K562 (cell line): Measurements from ENCODE around the gene ANAPC5. TPM values are rescaled to one million over a fixed set of nuclear protein-coding genes. Genes with fewer than 3 reads are reported as not detected.

ENCODE experiments used
- ATAC-seq: fragments of 200-7000 bp; cut with Tn5 transposase; 3 replicates; pipeline ENCODE4 v1.9.1; 2020; ENCODE audit warnings: moderate library complexity
- BruUV-seq: library from RNA; stranded (reverse); fragments of 400-500 nt; replicated peaks from 2 replicates; lab custom pipeline; 2021; lab: Mats Ljungman, UMichigan
- CTCF ChIA-PET: fragments of 300-600 bp; formaldehyde crosslinking; extraction: SDS; loops from one replicate; lab custom pipeline; 2021; ENCODE audit warnings: low intra/inter-chr PET ratio; lab: Yijun Ruan, JAX
- POLR2A ChIA-PET: fragments of 300-600, 350-650 bp; sonication (Branson Sonifier 250); formaldehyde crosslinking; extraction: SDS; loops from one replicate; lab custom pipeline; 2021; ENCODE audit warnings: antibody characterized with exemption, inconsistent platforms; lab: Yijun Ruan, JAX
- DNase-seq, 4 experiments: peaks; one replicate each; pipeline versions ENCODE4 v3.0.0 to v3.0.0-alpha.2; 2011 to 2018; ENCODE audit warnings: low spot score in 3 of 4, mixed read lengths in 3 of 4; ENCODE audit errors: extremely low read depth in 1 of 4
- FAIRE-seq: peaks from 2 replicates; lab custom pipeline; 2011; peaks lifted over from hg19 to GRCh38; lab: Jason Lieb, UNC
- H2AFZ ChIP-seq: 2 replicates; pipeline ENCODE4 v1.6.0; 2011; ENCODE audit warnings: low read depth, low read length, control low read depth, inconsistent platforms
- H3K27ac ChIP-seq: fragments of 200-600 bp; 3 replicates; pipeline ENCODE4 v1.8.0; 2011; ENCODE audit warnings: low read depth, mild to moderate bottlenecking, control low read depth, inconsistent platforms, low read length, moderate library complexity, mixed read lengths; ENCODE audit errors: extremely low read depth
- H3K27me3 ChIP-seq, 2 experiments: fragments of 300-600 bp in 1 of 2; 2 replicates in 1 of 2; 3 replicates in 1 of 2; pipeline versions ENCODE4 v1.6.0 to v1.8.0; 2011; ENCODE audit warnings: inconsistent platforms in 2 of 2, low read length in 2 of 2, mild to moderate bottlenecking in 1 of 2, mixed read lengths in 1 of 2, moderate library complexity in 1 of 2; ENCODE audit not compliant: control insufficient read depth in 2 of 2, insufficient read depth in 2 of 2
- H3K36me3 ChIP-seq: fragments of 300-600 bp; 3 replicates; pipeline ENCODE4 v1.8.0; 2011; ENCODE audit warnings: mild to moderate bottlenecking, low read length, inconsistent platforms; ENCODE audit not compliant: control insufficient read depth, insufficient read depth
- H3K4me1 ChIP-seq, 2 experiments: fragments of 200-600 bp in 1 of 2; replicated peaks in 1 of 2; 2 replicates in 1 of 2; 3 replicates in 1 of 2; pipeline versions ENCODE4 v1.5.1 to v1.8.0; 2011; ENCODE audit warnings: inconsistent platforms in 2 of 2, low read length in 2 of 2, mild to moderate bottlenecking in 1 of 2, mixed read lengths in 1 of 2, moderate library complexity in 1 of 2; ENCODE audit not compliant: control insufficient read depth in 2 of 2, insufficient read depth in 2 of 2
- H3K4me2 ChIP-seq: 2 replicates; pipeline ENCODE4 v1.6.1; 2011; ENCODE audit warnings: low read length, control low read depth, inconsistent platforms, mixed read lengths; ENCODE audit not compliant: insufficient read depth
- H3K4me3 ChIP-seq: fragments of 200-600 bp; sonication (generic), shearing (Covaris generic); 2 replicates; pipeline ENCODE4 v1.5.1; 2016; ENCODE audit warnings: control low read depth, inconsistent platforms
- H3K79me2 ChIP-seq: fragments of 200-600 bp; 3 replicates; pipeline ENCODE4 v1.8.0; 2011; ENCODE audit warnings: low read length, inconsistent platforms; ENCODE audit not compliant: control insufficient read depth, insufficient read depth
- H3K9ac ChIP-seq, 2 experiments: 2 replicates each; pipeline versions ENCODE4 v1.6.0 to v1.6.1; 2011; ENCODE audit warnings: low read depth in 2 of 2, low read length in 2 of 2, control low read depth in 1 of 2, inconsistent platforms in 1 of 2, mild to moderate bottlenecking in 1 of 2, mixed read lengths in 1 of 2; ENCODE audit not compliant: insufficient read depth in 1 of 2
- H3K9me1 ChIP-seq: one replicate; pipeline ENCODE4 v1.6.0; 2011; ENCODE audit warnings: inconsistent platforms, mild to moderate bottlenecking, low read length, moderate library complexity; ENCODE audit not compliant: control insufficient read depth, insufficient read depth
- H3K9me3 ChIP-seq: replicated peaks from 2 replicates; pipeline ENCODE4 v1.5.1; 2011; ENCODE audit warnings: low read depth, low read length, inconsistent platforms; ENCODE audit not compliant: control insufficient read depth, insufficient read depth
- H4K20me1 ChIP-seq: replicated peaks from 2 replicates; pipeline ENCODE4 v1.6.1; 2011; ENCODE audit warnings: low read length, inconsistent platforms, mixed read lengths; ENCODE audit not compliant: control insufficient read depth, insufficient read depth
- HDAC6 ChIP-seq: IDR thresholded peaks from 2 replicates; pipeline ENCODE4 v1.6.1; 2012; ENCODE audit warnings: low read depth, mild to moderate bottlenecking, control low read depth, inconsistent platforms, low read length, moderate library complexity
- PHB ChIP-seq: fragments of 250-450 bp; sonication (Bioruptor Pico); IDR thresholded peaks from 2 replicates; pipeline ENCODE4 v1.5.0; 2021
- XRCC4 ChIP-seq: IDR thresholded peaks from one replicate; pipeline ENCODE4 v1.6.1; 2011; ENCODE audit not compliant: insufficient read depth, insufficient read length; ENCODE audit errors: extremely low read depth
- WGBS: fragments of 100-300 bp; shearing (Covaris generic); methylation state at CpG from one replicate; pipeline ENCODE4 v1.1.6; 2016; ENCODE audit warnings: low coverage, mixed read lengths; ENCODE audit not compliant: insufficient coverage; ENCODE audit errors: missing lambda C conversion rate; 5-methylcytosine and 5-hydroxymethylcytosine counted together
- in situ Hi-C: fragments of 300-500 bp; cut with MboI; formaldehyde crosslinking; loops from 4 replicates; pipeline ENCODE4 v1.15.0; 2018; ENCODE audit warnings: inconsistent platforms, mixed read lengths
- intact Hi-C: fragments of 100-400 bp; cut with micrococcal nuclease; formaldehyde crosslinking; loops from 2 replicates; pipeline ENCODE4 v1.14.2; 2022
- polyA plus RNA-seq, 8 experiments: library from polyadenylated mRNA; depleted of rRNA in 4 of 8; stranded (reverse) in 5 of 8; unstranded in 3 of 8; fragments of >200 nt; fragmentation: Nextera tagmentation in 2 of 8; fragmentation: Illumina TruSeq in 1 of 8; extraction: Ambion mirVana in 2 of 8; extraction: Trizol in 1 of 8; gene quantifications; 2 replicates each; pipeline versions ENCODE4 v1.2.1 to v1.2.3, GENCODE V29; 2011 to 2014; ENCODE audit warnings: inconsistent platforms in 1 of 8, missing spikeins in 1 of 8
- total RNA-seq, 7 experiments: library from RNA; depleted of rRNA in 6 of 7; stranded (reverse); fragments of >200 nt in 6 of 7; fragmentation: Illumina TruSeq in 2 of 7; extraction: Trizol in 2 of 7; gene quantifications; 2 replicates each; pipeline versions ENCODE4 v1.2.1 to v1.2.3, GENCODE V29; 2011 to 2021; ENCODE audit warnings: low replicate concordance in 1 of 7
- TF ChIP-seq, protein P1 (sequence below), 2 experiments: fragments of 450-650 bp in 1 of 2; IDR thresholded peaks; 2 replicates each; pipeline ENCODE4 v1.6.1; 2011 to 2017; ENCODE audit warnings: low read depth in 2 of 2, antibody characterized with exemption in 1 of 2, borderline replicate concordance in 1 of 2, low read length in 1 of 2, mild to moderate bottlenecking in 1 of 2, mixed read lengths in 1 of 2; ENCODE audit not compliant: control insufficient read depth in 1 of 2
- TF ChIP-seq, protein P2 (sequence below): fragments of 450-650 bp; conservative IDR thresholded peaks from 2 replicates; pipeline ENCODE4 v1.6.1; 2016; ENCODE audit warnings: missing genetic modification characterization, low read depth, mild to moderate bottlenecking, missing compliant biosample characterization, moderate library complexity

Gene ANAPC5
- total and polyA plus RNA-seq, 9 of the 15 experiments (the other 6 are each of a cell fraction or from before 2014, with no cell fraction given) = 136 to 315 (median 197) TPM

DNA sequence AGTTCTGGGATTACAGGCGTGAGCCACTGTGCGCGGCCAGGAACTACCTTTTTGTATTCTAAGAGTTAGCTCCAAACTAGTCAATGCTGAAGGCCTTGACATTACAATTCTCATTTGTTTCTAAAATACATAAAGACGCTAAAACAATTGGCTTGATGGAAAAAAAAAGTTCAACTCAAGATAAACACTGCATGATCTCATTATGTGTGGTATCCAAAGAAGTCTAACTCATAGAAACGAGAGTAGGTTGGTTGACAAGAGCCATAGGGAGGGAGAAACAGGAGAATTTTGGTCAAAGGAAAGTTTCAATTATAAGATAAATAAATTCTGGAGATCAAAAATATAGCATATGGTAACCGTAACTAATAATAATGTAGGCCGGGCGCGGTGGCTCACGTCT is 27.7 kb upstream of the ANAPC5 start:
- no peak overlapping the region for H3K4me2 ChIP-seq
- H3K9me1 ChIP-seq = no peaks in the 10 kb centered on the region
- 73% methylated on average over 10 of the region's 10 CpGs for WGBS
- TF ChIP-seq HDAC6 (no peak), XRCC4 (no peak), PHB (CRISPR knock-in tag) (no peak)
- TF ChIP-seq, protein P1, sequence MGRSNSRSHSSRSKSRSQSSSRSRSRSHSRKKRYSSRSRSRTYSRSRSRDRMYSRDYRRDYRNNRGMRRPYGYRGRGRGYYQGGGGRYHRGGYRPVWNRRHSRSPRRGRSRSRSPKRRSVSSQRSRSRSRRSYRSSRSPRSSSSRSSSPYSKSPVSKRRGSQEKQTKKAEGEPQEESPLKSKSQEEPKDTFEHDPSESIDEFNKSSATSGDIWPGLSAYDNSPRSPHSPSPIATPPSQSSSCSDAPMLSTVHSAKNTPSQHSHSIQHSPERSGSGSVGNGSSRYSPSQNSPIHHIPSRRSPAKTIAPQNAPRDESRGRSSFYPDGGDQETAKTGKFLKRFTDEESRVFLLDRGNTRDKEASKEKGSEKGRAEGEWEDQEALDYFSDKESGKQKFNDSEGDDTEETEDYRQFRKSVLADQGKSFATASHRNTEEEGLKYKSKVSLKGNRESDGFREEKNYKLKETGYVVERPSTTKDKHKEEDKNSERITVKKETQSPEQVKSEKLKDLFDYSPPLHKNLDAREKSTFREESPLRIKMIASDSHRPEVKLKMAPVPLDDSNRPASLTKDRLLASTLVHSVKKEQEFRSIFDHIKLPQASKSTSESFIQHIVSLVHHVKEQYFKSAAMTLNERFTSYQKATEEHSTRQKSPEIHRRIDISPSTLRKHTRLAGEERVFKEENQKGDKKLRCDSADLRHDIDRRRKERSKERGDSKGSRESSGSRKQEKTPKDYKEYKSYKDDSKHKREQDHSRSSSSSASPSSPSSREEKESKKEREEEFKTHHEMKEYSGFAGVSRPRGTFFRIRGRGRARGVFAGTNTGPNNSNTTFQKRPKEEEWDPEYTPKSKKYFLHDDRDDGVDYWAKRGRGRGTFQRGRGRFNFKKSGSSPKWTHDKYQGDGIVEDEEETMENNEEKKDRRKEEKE (IDR thresholded peaks at IDR 0.05; ENCODE audit: borderline replicate concordance in 1 of 2, control insufficient read depth in 1 of 2, low read depth in 2 of 2, low read length in 1 of 2) = no peak
- TF ChIP-seq, protein P2, sequence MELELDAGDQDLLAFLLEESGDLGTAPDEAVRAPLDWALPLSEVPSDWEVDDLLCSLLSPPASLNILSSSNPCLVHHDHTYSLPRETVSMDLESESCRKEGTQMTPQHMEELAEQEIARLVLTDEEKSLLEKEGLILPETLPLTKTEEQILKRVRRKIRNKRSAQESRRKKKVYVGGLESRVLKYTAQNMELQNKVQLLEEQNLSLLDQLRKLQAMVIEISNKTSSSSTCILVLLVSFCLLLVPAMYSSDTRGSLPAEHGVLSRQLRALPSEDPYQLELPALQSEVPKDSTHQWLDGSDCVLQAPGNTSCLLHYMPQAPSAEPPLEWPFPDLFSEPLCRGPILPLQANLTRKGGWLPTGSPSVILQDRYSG (tag) = no peak
- TF ChIP-seq, all 486 proteins: peak for 0
- CTCF ChIA-PET = no interaction called here
- ATAC-seq (no peak), FAIRE-seq (no peak), DNase-seq (no peak)
- Histone ChIP-seq H3K4me3 (no peak overlapping the region), H3K27me3 (no peaks in the 10 kb centered on the region), H3K9ac (no peak overlapping the region), H3K79me2 (no peaks in the 10 kb centered on the region), H3K4me1 (peaks cover 0 to 4% of the 10 kb centered on the region in 2 experiments; a peak in 2 of 5 replicates), H3K27ac (no peak overlapping the region), H2AFZ (no peak overlapping the region), H3K36me3 (no peaks in the 10 kb centered on the region), H4K20me1 (no peaks in the 10 kb centered on the region), H3K9me3 (no peaks in the 10 kb centered on the region)
- no TSS peak for BruUV-seq
- in situ Hi-C loops = no loop called here
- intact Hi-C loops = no loop called here
- POLR2A ChIA-PET = no interaction called here
